Peyer's patch (tissue), 4 donors: ENCODE measurements around the gene KCNMB3. TPM values are rescaled to one million over a fixed set of nuclear protein-coding genes. Genes with fewer than 3 reads are reported as not detected.

Source experiments
- DNase-seq, 3 donors: peaks; one replicate each; pipeline ENCODE4 v3.0.0-alpha.2; 2017 to 2019
- H3K27ac ChIP-seq, 4 donors: fragments of 200-600 bp; sonication (generic); one replicate each; pipeline ENCODE4 v1.5.1; 2016 to 2019
- H3K27me3 ChIP-seq, 2 donors: fragments of 200-600 bp; sonication (generic); one replicate each; pipeline ENCODE4 v1.5.1; 2019
- H3K36me3 ChIP-seq, 3 donors: fragments of 200-600 bp; sonication (generic); one replicate each; pipeline ENCODE4 v1.5.1; 2016 to 2019
- H3K4me1 ChIP-seq, 4 donors: fragments of 200-600 bp; sonication (generic); one replicate each; pipeline ENCODE4 v1.5.1; 2016 to 2019
- H3K4me3 ChIP-seq, 4 donors: fragments of 200-600 bp; sonication (generic); 1 replicate in 3 of 4; 2 replicates in 1 of 4; pipeline ENCODE4 v1.5.1; 2016 to 2019; ENCODE audit warnings: mild to moderate bottlenecking in 1 of 4
- H3K9me3 ChIP-seq, 4 donors: fragments of 200-600 bp; sonication (generic); one replicate each; pipeline ENCODE4 v1.5.1; 2016 to 2019; ENCODE audit warnings: mild to moderate bottlenecking in 1 of 4
- POLR2A ChIP-seq, 2 donors: fragments of 450-650 bp; IDR thresholded peaks; one replicate each; pipeline ENCODE4 v1.5.1; 2017; ENCODE audit warnings: antibody characterized with exemption in 2 of 2, mild to moderate bottlenecking in 2 of 2, moderate library complexity in 2 of 2
- total RNA-seq, 4 donors: library from RNA; depleted of rRNA; stranded (reverse); fragments of >200 nt; gene quantifications; one replicate each; pipeline ENCODE4 v1.1.0, GENCODE V29; 2016
- TF ChIP-seq, protein P1 (sequence below), 6 experiments: fragments of 450-650 bp in 4 of 6; fragments of 200-600 bp in 2 of 6; sonication (generic) in 1 of 6; IDR thresholded peaks; one replicate each; pipeline ENCODE4 v1.5.1; 2017 to 2019; ENCODE audit warnings: antibody characterized with exemption in 6 of 6, mild to moderate bottlenecking in 3 of 6, moderate library complexity in 1 of 6

The KCNMB3 gene
- total RNA-seq, result 10 to 100 TPM in 1 of 4 donors, 1 to 10 TPM in 3; 1.6 to 18.2 (median 4.6) TPM

GRCh38 chr3:179250803-179251476 is at the start of gene KCNMB3:
KCNMB3 (minus strand) TSS chr3:179251114; CDS start chr3:179250990, 124 bp downstream.
- Histone ChIP-seq H3K36me3 (no peaks in the 10 kb centered on the region), H3K27me3 (no peaks in the 10 kb centered on the region)

DNA sequence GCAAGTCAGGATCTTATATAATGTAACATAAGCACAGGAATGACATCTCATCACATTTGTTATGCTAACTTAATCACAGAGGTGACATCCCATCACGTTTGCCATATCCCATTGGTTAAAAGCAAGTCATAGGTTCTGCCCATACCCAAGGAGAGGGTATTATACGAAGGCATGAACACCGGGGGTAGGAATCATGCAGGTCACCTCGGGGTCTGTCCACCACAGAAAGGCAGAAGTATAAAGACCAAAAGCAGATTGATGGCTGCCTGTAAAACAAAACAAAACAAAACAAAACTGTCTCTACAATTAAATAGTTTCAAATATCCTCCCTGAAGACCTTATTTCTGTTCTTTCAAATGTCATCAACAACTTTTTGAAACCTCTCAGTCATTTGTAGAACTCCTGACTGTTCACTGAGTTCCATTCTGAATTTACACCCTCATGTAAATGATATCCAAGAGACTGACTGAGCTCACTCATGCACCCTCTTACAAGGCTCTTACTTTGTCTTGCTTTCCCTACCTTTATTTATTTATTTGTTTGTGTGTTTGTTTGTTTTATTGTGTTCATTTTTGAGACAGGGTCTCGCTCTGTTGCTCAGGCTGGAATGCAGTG is 49.2 kb upstream of the KCNMB3 start:
- H3K4me1 ChIP-seq, result no peaks in the 10 kb centered on the region
- H3K9me3 ChIP-seq, result no peaks in the 10 kb centered on the region
- no peak for TF ChIP-seq POLR2A (IDR thresholded peaks at IDR 0.05)
- TF ChIP-seq, protein P1, sequence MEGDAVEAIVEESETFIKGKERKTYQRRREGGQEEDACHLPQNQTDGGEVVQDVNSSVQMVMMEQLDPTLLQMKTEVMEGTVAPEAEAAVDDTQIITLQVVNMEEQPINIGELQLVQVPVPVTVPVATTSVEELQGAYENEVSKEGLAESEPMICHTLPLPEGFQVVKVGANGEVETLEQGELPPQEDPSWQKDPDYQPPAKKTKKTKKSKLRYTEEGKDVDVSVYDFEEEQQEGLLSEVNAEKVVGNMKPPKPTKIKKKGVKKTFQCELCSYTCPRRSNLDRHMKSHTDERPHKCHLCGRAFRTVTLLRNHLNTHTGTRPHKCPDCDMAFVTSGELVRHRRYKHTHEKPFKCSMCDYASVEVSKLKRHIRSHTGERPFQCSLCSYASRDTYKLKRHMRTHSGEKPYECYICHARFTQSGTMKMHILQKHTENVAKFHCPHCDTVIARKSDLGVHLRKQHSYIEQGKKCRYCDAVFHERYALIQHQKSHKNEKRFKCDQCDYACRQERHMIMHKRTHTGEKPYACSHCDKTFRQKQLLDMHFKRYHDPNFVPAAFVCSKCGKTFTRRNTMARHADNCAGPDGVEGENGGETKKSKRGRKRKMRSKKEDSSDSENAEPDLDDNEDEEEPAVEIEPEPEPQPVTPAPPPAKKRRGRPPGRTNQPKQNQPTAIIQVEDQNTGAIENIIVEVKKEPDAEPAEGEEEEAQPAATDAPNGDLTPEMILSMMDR (IDR thresholded peaks at IDR 0.05), result no peak
- no peak overlapping the region for H3K4me3 ChIP-seq
- no peak for DNase-seq
- H3K27me3 ChIP-seq, result no peaks in the 10 kb centered on the region
- H3K27ac ChIP-seq, result no peak overlapping the region
- no peaks in the 10 kb centered on the region for H3K36me3 ChIP-seq

More at GRCh38 chr3:179250803-179251476, at the start of gene KCNMB3:
- no peaks in the 10 kb centered on the region for H3K9me3 ChIP-seq
- DNase-seq, result no peak
- no peaks in the 10 kb centered on the region for H3K4me1 ChIP-seq
- no peak within 1 kb of the TSS for H3K27ac ChIP-seq
- no peak within 1 kb of the TSS for H3K4me3 ChIP-seq
- TF ChIP-seq POLR2A (IDR thresholded peaks at IDR 0.05), result no peak
- TF ChIP-seq, protein P1 (IDR thresholded peaks at IDR 0.05), result no peak

DNA sequence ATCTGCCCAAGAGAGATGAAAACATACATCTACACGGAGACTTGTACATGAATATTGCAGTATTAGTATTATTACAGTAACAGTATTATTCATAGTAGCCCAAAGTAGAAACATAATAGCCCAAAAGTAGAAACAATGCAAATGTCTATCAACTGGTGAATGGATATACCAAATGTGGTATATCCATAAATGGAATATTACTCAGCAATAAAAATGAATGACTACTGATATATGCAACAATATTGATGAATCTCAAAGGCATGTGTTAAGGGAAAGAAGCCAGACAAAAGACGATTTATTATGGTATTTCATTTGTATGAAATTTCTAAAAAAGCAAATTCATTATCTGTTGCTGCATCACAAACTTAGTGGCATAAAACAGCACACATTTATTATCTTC is 48.4 kb upstream of the KCNMB3 start:
- Histone ChIP-seq H3K4me3 (no peak overlapping the region), H3K36me3 (no peaks in the 10 kb centered on the region), H3K9me3 (no peaks in the 10 kb centered on the region), H3K27ac (no peak overlapping the region), H3K27me3 (no peaks in the 10 kb centered on the region), H3K4me1 (no peaks in the 10 kb centered on the region)
- DNase-seq, result no peak
- no peak for TF ChIP-seq POLR2A (IDR thresholded peaks at IDR 0.05)
- TF ChIP-seq, protein P1 (IDR thresholded peaks at IDR 0.05), result no peak

DNA sequence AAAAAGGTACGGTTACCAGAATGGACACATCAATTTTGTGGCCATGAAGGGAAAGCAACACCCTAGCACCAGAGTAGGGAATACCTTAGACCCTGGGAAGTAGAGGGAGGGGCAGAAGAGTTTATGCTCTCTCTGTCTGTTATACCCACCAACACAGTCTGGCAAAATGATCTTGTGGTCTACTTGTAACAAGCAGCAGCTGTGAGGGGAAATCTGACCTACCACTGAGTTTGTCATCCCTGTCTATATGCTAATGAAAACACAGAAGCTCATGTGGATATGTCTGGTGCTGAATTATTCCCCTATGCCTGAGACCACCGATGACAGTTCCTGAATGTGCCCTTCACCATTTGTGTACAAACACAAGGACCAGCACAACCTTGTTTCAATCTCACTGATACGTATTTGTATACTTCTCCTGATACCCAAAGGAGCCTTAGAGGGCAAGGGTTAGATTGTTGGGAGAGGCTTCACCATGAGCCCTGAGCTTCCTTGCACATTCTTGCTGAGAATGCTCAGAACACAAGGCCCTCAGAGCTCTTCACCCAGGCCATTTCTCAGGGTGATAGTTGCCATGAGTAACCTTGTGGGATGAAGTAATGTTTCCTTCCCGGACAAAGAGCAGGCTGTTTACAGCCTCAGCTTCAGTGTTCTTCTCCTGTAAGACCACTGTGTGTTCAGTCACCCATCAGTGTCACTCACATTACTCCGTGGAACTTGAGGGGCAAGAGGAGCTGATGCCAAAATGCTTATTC is 47.2 kb upstream of the KCNMB3 start:
- no peak overlapping the region for H3K4me3 ChIP-seq
- DNase-seq, result no peak

DNA sequence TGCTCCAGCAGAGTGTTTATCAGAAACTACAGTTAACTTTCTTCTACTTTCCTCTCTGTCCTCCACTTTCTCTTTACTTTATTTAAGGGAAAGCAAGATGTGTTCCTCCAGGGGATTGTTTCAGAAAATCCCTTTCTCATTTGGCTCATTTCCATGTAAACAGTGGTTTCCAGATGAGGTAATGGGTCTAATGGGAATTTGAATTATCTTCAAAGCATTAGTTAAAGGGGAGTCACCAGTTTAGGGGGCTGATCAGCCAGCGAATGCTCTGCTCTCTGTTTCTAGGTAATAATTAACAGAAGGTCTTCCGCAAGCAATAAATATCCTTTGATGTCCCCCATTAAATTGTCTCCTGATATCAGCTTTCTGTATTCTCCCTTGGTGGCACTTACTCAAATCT is 41.5 kb upstream of the KCNMB3 start:
- Histone ChIP-seq H3K4me3 (no peak overlapping the region), H3K4me1 (no peaks in the 10 kb centered on the region), H3K27ac (no peak overlapping the region), H3K9me3 (no peaks in the 10 kb centered on the region), H3K36me3 (no peaks in the 10 kb centered on the region), H3K27me3 (no peaks in the 10 kb centered on the region)
- no peak for DNase-seq
- TF ChIP-seq POLR2A (IDR thresholded peaks at IDR 0.05), result no peak
- TF ChIP-seq, protein P1 (IDR thresholded peaks at IDR 0.05), result no peak

More for the DNA sequence above, 47.2 kb upstream of the KCNMB3 start:
- no peaks in the 10 kb centered on the region for H3K36me3 ChIP-seq
- no peaks in the 10 kb centered on the region for H3K4me1 ChIP-seq
- H3K9me3 ChIP-seq, result no peaks in the 10 kb centered on the region
- TF ChIP-seq, protein P1 (IDR thresholded peaks at IDR 0.05), result no peak
- TF ChIP-seq POLR2A (IDR thresholded peaks at IDR 0.05), result no peak
- H3K27me3 ChIP-seq, result no peaks in the 10 kb centered on the region
- no peak overlapping the region for H3K27ac ChIP-seq
